Measurements from ENCODE around the gene KRTAP5-8.
"Not testable (repeated sequence)": the region's sequence is repeated elsewhere in the genome, so short reads cannot be mapped to it uniquely, and the experiment has no call there.

The KRTAP5-8 gene

DNA sequence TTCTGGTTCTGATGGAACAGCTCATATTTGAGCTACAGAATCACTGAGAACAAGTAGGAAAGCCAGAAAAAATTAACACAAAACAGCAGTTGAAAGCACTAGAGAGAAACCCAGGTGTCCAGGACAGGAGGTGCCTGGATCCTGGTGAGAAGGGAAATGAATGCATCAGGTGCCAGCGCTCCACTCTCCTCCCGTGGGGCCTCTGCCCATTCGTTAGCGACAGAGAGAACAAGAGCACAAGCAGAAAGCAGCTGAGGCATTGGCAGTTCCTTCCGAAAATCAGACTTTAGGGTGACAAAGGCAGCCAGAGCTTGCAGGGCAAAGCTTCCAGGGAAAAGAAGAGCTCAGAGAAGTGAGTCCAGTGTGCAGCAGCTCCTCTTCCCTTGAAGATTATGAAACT, 30.7 kb upstream of the KRTAP5-8 start:
- DNase-seq (ENCODE audit: low read depth in 2 of 2): no peak

DNA sequence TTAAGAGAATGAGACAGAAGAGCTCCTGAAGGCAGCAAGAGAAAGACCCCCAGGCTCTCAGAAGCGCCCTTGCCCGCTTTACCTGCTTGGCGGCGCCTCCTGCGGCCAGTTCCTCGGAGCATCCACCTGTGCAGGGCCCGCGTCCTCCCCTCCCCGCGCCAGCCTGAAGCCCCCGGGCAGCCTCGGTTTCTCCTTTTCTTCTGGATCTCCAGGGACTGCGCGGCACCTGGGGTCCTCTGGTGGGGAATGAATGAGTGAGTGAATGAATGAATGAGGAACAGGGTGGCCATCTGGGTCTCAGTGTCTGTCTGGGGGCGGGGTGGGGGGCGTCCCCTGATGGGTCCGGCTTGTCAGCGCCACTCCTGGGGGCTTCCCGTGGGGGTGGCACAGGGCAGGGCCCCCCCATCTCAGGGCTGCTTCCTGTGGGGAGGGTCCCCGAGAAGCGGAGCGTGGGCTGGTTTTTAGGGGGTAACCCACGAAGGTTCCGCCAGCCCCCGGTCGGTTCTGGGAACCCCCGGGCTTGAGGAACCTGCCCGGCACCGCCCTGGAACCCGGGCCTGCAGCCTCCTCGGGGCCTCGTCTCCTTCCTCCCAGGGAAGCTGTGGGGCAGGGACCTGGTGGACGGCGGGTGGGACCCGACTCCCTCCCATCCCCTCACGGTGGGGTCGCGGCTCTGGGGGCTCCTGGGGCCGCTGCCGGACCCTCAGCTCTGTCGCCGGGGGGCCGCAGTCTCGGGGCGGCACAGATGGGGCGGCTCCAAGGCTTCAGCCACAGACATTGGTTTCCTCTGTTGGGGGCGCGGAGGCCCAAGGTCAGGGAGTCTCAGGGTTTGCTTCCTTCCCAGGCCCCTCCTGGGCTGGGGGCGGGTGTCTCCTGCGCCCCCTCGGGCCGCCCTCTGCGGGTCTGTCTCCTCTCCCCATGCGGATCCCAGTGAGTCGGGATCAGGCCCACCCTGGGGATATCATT, 19.0 kb upstream of the KRTAP5-8 start:
- DNase-seq (ENCODE audit: low read depth in 2 of 2): no peak

DNA sequence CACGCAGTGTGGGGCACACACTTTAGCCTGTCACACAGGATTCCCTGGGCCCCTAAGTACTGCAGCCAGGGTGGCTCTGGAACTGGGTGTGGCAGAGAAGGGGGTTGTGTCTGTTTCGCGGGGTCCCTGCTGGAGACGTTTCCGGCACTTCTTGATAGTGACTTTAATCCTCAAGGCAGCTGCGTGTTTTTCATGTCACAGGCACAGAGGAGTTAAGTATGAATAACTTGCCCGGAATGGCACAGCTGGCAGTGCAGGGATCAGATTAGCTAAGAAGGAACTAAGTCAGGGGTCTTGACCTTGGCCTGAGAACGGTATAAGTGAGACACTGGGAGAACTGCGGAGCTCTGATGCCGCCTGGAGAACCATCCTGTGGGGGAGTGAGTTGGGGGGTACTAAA, 18.3 kb upstream of the KRTAP5-8 start:
- DNase-seq (ENCODE audit: low read depth in 2 of 2): no peak

DNA sequence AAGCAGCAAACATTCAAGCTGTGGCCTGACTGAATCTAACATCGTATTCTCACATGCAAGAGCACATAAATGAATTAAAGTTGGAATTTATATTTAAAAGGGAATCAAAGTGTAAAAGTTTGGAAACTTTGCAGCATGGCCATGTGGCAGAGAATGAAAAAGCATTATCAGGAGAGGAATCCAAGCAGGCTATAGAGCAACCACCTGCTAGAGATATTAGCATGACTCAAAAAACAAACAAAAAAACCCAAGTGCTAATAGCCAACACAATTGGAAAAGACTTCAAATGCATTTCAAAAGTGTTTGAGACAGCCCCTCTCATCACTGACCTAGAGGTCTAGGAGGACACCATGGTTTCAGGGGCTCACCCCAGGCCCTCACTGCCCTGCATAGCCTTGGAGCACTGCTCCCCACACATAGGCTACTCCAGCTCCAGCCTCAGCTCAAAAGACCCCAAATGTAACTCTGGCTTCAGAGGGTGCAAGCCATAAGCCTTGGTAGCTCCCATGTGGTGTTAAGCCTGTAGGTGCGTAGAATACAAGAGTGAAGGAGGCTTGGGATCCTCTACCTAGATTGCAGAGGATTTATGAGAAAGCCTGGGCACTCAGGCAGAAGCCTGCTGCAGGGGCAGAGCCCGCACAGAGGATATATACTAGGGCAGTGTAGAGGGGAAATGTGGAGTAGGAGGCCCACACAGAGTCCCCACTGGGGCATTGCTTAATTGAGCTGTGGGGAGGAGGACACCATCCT, 12.5 kb upstream of the KRTAP5-8 start:
- no peak for DNase-seq (ENCODE audit: low read depth in 2 of 2)

DNA sequence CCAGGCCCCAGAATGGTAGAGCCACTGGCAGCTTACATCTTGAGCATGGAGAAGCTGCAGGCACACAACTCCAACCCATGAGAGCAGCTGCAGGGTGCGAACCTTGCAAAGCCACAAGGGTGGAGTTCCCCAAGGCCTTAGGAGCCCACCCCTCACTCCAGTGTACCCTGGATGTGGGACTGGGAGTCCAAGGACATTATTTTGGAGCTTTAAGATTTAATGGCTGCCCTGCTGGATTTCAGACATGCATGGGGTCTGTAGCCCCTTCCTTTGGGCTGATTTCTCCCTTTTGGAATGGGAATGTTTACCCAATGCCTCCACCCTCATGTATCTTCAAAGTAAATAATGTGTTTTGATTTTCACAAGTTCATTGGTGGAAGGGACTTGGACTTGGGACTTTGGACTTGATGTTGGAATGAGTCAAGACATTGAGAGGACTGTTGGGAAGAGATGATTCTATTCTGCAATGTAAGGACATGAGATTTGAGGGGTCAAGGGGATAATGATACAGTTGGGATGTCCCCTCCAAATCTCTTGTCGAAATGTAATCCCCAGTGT, 11.8 kb upstream of the KRTAP5-8 start:
- DNase-seq (ENCODE audit: low read depth in 2 of 2): no peak

DNA sequence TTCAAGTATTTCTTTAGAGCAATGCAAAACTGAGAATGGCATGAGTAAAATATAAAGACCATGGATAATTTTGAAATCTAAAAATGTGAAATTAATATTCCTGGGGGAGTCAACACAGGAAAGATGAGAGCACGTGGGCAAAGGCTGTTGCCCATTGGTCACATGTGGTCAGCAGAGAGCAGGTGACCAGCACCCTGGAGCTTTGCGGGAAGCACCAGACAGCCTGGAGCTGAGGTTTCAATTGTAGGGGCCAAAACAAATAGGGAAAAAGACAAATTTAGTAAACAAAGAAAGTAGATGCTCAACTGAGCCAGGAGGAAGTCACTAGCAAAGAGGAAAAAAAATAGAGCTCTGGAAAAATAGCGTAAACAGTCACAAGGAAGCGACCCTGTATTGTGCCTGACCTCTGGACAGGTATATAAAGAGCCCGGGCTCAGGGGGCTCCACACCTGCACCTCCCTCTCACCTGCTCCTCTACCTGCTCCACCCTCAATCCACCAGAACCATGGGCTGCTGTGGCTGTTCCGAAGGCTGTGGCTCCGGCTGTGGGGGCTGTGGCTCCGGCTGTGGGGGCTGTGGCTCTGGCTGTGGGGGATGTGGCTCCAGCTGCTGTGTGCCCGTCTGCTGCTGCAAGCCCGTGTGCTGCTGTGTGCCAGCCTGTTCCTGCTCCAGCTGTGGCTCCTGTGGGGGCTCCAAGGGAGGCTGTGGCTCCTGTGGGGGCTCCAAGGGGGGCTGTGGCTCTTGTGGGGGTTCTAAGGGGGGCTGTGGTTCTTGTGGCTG, 10.8 kb upstream of the KRTAP5-8 start, which contains the start of gene KRTAP5-7:
TSS of gene KRTAP5-7 (plus strand) at position 472 of the 780 bp plus-strand sequence. CDS start at position 506, 34 bp downstream.
- not testable (repeated sequence) for DNase-seq (ENCODE audit: low read depth in 2 of 2)

DNA sequence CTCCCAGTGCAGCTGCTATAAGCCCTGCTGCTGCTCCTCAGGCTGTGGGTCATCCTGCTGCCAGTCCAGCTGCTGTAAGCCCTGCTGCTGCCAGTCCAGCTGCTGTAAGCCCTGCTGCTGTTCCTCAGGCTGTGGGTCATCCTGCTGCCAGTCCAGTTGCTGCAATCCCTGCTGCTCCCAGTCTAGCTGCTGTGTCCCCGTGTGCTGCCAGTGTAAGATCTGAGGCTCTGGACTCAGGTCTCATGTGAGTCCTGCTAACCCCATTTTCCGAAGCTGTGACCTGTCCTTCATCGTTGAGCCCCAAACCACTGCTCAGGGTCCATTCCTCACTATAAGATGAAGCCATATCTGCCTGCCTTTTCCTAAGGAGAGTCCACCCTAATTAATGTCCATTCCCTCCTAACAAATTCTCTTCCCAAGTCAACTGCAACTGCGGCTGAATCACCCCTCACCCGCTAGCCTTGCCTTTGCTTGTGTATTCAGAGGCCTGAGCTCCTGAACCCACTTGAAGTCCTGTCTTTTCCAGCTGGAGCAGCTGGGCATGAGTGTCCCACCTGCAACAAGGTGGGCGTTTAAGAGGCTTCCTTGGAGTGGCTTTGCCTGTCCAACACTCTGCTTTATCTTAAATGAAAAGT, 10.1 kb upstream of the KRTAP5-8 start:
- DNase-seq (ENCODE audit: low read depth in 2 of 2): no peak

DNA sequence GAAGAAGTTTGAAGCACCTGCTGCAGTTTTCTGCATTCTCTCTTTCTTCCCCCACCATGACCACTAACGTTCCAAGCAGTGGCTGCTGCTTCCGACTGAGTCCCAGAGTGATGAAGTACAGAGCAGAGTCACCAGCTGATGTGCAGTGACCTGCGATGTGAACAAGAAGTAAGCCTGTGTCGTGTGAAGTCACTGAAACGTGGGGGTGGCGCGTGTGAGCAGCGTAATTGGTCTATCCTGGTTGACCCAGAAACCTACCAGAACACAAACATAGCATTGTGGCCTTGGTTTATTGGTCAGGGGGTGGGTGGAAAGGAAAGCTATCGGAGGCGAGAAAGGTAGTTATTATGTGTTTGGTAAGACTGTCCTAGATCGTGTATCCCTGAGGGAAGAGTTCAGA, 7.2 kb upstream of the KRTAP5-8 start:
- no peak for DNase-seq (ENCODE audit: low read depth in 2 of 2)

DNA sequence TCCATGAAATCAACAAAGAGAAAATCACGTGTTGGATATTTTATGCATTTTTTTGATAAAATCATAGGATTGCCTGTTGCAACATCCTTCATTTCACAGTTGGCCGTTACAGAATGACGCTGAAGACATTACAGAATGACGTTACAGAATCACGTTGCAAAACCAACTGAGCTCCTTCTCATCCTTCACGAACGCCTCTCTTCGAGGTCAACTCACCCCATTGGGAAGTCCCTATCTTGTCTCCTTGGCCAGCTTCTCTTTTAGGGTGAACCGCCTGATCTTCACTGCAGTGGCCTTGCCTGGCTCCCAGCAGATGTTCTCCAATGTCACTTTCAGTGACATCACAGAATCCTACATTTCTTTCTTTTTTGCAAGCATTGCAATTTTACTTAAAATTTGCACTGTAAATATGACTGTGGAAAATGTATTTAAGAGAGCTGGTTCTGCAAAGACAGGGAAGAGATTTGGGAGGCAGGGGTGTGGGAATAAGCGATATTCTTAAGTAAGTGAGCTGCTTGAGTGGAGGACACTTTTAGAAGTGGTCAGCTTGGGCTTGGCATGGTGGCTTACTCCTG, 5.7 kb upstream of the KRTAP5-8 start:
- DNase-seq (ENCODE audit: low read depth in 2 of 2): no peak

DNA sequence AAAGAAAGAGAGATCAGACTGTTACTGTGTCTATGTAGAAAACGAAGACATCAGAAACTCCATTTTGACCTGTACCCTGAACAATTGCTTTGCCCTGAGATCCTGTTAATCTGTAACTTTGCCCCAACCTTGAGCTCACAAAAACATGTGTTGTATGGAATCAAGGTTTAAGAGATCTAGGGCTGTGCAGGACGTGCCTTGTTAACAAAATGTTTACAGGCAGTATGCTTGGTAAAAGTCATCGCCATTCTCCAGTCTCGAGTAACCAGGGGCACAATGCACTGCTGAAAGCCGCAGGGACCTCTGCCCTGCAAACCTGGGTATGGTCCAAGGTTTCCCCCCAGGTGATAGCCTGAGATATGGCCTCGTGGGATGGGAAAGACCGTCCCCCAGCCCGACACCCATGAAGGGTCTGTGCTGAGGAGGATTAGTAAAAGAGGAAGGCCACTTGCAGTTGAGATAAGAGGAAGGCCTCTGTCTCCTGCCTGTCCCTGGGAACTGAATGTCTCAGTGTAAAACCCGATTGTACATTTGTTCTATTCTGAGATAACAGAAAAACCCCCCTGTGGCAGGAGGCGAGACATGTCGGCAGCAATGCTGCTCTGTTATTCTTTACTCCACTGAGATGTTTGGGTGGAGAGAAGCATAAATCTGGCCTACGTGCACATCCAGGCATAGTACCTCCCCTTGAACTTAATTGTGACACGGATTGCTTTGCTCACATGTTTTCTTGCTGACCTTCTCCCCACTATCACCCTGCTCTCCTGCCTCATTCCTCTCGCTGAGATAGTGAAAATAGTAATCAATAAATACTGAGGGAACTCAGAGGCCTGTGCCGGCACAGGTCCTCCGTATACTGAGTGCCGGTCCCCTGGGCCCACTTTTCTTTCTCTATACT, 2.9 kb upstream of the KRTAP5-8 start:
- DNase-seq (ENCODE audit: low read depth in 2 of 2): not testable (repeated sequence)

DNA sequence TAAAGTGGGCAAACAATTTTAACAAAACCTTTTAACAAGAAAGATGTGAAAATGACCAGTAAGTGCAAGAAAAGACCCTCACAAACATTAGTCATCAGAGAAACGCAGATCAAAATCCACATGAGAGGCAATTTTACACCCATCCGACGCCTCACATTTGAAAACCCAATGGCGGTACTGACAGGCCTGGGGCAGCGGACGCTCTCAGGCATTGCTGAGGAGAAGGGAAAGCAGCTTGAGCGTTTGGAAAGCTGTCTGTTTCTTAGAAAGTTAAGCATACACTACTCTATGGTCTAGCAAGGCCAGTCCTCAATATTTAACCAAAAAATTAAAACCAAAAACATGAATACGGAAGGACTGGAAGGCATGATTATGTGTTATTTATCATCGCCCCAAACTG, 2.0 kb upstream of the KRTAP5-8 start:
- no peak for DNase-seq (ENCODE audit: low read depth in 2 of 2)

DNA sequence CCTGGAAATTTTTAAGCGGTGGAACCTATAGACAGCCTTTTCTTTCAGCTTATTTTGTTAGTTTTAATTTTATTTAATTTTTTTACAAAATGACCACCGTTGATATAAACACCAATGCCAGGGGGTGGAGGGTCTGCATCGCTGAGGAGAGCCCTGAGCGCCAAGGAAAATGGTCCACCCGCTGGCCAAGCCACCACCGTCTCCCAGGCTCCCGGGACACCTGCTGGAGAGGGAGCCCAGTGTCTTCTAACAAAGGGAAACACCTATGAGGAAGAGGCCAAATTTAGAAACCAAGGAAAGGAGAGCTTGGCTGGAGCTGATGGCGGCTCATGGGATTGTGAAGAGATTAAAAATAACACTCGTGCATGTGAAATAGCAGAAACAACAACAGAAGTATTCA, 288 bp upstream of the KRTAP5-8 start:
- DNase-seq (ENCODE audit: low read depth in 2 of 2): no peak

DNA sequence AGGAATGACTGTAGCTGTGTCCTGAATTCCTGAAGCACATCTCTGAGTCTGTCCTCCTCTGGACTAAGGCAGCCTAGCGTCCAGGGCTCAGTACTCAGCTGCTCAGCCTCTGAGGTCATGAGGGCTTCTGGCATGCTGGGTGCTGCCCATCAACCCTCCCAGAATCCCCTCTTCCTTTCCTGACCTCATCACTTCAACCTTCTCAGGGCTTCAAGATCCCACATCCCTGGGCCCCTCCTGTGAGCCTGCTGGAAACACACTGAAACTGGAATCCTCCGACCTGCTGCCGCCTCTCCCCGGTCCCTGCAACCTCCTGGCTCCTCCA, 803 bp downstream of the KRTAP5-8 start:
- no peak for DNase-seq (ENCODE audit: low read depth in 2 of 2)

DNA sequence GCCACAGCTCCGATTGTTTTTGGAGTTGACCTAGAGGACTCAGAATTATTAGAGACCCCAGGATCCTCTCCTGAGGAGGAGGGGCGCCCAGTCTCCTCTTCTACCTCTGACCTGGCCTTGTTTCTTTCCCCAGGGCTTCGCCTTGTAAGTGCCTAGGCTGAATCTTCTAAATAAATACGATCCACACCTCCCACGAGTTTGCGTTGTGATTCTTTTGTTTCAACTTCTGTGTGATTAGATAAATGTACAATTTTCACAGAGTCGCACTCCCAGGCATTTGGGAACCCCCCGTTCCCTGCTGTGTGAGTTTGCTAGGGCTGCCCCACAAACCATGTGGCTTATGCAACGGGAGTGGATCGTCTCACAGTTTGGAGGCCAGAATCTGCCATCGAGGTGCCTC, 1.2 kb downstream of the KRTAP5-8 start:
- DNase-seq (ENCODE audit: low read depth in 2 of 2): no peak

DNA sequence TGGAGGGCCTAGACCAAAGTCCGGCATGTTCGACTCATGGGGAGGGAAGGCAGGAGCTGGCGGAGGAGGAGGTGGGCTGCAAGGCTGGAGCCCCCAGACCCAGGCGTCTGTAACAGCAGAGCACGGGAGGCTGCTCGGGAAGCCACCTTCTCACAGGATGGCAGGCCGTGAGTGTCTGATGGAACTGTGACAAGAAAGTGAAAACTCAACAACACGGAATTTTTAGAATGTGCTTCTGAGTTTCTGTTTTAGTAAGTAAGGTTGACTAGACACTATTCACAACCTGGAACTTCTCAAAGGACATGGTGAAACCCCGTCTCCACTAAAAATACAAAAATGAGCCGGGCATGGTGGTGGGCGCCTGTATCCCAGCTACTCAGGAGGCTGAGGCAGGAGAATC, 2.1 kb downstream of the KRTAP5-8 start:
- not testable (repeated sequence) for DNase-seq (ENCODE audit: low read depth in 2 of 2)

DNA sequence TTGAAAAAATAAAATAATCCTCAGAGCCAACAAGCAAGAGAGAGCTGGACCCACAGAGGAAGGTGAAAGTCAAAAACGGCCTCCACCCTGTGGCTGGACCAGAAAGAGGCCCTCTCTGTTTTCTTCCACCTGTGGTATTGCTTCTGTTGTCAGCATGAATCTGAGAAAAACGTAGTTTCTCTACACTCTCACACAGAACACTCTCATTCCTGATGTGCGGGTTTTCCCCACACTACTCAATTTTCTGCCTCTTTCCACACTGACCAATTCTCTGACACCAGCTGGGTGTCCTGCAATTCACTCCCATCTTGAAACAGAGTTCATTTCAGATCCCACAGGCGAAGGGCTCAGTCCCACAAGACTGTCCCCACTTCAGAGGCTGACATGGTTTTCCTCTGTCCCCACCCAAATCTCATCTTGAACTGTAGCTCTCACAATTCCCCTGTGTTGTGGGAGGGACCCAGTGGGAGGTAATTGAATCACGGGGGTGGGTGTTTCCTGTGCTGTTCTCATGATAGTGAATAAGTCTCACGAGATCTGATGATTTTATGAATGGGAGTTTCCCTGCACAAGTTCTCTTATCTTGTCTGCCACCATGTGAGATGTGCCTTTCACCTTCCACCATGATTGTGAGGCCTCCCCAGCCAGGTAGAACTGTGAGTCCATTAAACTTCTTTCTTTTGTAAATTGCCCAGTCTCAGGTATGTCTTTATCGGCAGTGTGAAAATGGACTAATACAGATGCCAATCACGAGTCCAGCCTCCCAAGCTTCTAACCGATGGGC, 2.9 kb downstream of the KRTAP5-8 start:
- DNase-seq (ENCODE audit: low read depth in 2 of 2): not testable (repeated sequence)

DNA sequence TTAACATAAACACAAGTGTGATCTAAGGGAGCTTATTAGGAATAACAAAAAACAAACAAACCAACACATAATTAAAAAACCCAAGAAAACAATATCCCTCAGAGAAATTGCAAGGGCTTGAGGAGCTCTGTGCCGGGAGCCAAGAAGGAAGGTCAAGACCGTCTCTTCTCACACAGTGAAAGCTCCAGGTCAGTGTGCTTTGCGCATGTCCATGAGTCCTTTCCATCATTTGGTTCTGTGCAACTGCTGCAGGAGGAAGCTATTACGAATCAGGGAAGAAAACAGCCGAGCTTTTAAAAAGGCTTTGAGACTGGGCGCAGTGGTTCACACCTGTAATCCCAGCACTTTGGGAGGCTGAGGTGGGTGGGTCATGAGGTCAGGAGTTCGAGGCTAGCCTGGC, 4.6 kb downstream of the KRTAP5-8 start:
- DNase-seq (ENCODE audit: low read depth in 2 of 2): no peak

DNA sequence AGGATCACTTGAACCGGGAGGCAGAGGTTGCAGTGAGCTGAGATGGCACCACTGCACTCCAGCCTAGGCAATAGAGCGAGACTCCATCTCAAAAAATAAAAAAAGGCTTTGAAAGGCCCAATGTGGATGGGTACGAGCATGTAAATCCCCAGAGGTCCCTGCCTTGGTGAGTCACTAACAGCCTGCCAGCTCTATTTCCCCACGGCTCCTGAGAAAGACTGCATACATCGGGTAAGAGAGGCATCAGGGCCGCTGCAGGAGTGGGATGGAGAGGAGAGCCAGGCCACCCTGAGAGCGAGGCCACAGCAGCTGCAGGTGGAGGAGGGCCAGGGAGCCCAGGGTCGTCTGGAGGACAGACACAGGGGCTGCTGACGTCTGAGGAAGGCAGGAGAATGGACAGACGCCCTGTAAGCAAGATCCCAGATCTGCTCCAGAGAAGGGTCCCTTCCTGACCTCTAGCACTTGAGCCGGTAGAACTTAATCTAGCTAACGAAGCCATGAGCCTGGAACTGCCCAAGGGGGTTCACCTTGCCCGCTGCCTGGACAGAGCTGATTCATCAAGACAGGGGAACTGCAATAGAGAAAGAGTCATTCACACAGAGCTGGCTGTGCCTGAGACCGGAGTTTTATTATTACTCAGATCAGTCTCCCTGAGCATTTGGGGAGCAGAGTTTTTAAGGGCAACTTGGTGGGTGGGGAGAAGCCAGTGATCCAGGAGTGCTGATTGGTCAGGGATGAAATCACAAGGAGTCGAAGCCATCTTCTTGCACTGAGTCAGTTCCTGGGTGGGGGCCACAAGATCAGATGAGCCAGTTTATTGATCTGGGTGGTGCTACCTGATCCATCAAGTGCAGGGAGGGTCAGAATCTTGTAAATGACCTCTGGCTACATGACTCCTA, 5.3 kb downstream of the KRTAP5-8 start:
- DNase-seq (ENCODE audit: low read depth in 2 of 2): no peak

Data from stimulated activated CD4-positive, alpha-beta T cell treated with anti-CD3 and anti-CD28 coated beads, Interleukin-12 subunit alpha, Interleukin-12 subunit beta, amount 100 ng/mL, for 24 hours (primary cell).